Measurements from ENCODE around the gene USP36. TPM values are rescaled to one million over a fixed set of nuclear protein-coding genes. Genes with fewer than 3 reads are reported as not detected.
A peak's percentile ranks its signal among the peaks of the same experiment; 100 is the strongest.
"Not testable (repeated sequence)": the region's sequence is repeated elsewhere in the genome, so short reads cannot be mapped to it uniquely, and the experiment has no call there.

USP36 gene
- total RNA-seq, 1 experiment from 2014 or later: 79.5 TPM

- Mint-ChIP-seq H3K36me3 (ENCODE audit: insufficient read depth, unreplicated experiment) (peaks cover 32% of the 10 kb centered on the region), H3K4me1 (ENCODE audit: low read depth, unreplicated experiment) (peaks cover 9% of the 10 kb centered on the region)
- no TSS peak for BruUV-seq (replicated peaks)
Observed at GRCh38 chr17:78781893-78782304, 58.7 kb downstream of the USP36 start, which contains the start of gene CYTH1. Gene CYTH1 (minus strand): TSS chr17:78782273. CDS start chr17:78782223, 50 bp downstream.

GRCh38 chr17:78781104-78781892 is 59.3 kb downstream of the USP36 start:
- TF ChIP-seq CTCF (IDR thresholded peaks at IDR 0.05; ENCODE audit: unreplicated experiment): no peak
- peak; percentile 43 for DNase-seq
- H3K36me3 Mint-ChIP-seq (ENCODE audit: insufficient read depth, unreplicated experiment): peaks cover 32% of the 10 kb centered on the region
- H3K27me3 Mint-ChIP-seq (ENCODE audit: unreplicated experiment): no peaks in the 10 kb centered on the region
- H3K9me3 Mint-ChIP-seq (ENCODE audit: low read depth, unreplicated experiment): no peaks in the 10 kb centered on the region
- peaks cover 9% of the 10 kb centered on the region for H3K4me1 Mint-ChIP-seq (ENCODE audit: low read depth, unreplicated experiment)
- H3K4me3 Mint-ChIP-seq (ENCODE audit: low read depth, unreplicated experiment): peak overlapping the region; percentile 72
- H3K27ac Mint-ChIP-seq (ENCODE audit: unreplicated experiment): no peak overlapping the region
- no TSS peak for BruUV-seq (replicated peaks)
- intact Hi-C loops (cut with micrococcal nuclease; ENCODE audit: unreplicated experiment): no loop called here
- CTCF ChIA-PET: no interaction called here

More at GRCh38 chr17:78781893-78782304, 58.7 kb downstream of the USP36 start, which contains the start of gene CYTH1:
- H3K4me3 Mint-ChIP-seq (ENCODE audit: low read depth, unreplicated experiment): peak within 1 kb of the TSS; percentile 72
- no peaks in the 10 kb centered on the region for H3K9me3 Mint-ChIP-seq (ENCODE audit: low read depth, unreplicated experiment)
- H3K27me3 Mint-ChIP-seq (ENCODE audit: unreplicated experiment): no peaks in the 10 kb centered on the region
- CTCF ChIA-PET: no interaction called here
- DNase-seq: no peak
- TF ChIP-seq CTCF (IDR thresholded peaks at IDR 0.05; ENCODE audit: unreplicated experiment): no peak
- intact Hi-C loops (cut with micrococcal nuclease; ENCODE audit: unreplicated experiment): no loop called here
- peak within 1 kb of the TSS; percentile 63 for H3K27ac Mint-ChIP-seq (ENCODE audit: unreplicated experiment)

DNA sequence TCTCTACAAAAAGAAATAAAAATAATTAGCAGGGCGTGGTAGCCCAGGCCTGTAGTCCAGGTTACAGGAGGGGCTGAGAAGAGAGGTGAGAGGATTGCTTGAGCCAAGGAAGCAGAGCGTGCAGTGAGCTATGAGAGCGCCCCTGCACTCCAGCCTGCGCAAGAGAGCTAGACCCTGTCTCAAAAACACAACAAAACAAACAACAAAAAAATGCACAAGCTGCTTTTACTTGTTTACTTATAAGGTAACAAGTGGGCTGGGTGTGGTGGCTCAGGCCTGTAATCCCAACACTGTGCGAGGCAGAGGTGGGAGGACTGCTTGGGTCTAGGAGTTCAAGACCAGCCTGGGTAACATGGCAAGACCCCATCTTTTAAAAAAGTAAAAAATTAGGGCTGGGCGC is 60.3 kb downstream of the USP36 start:
- DNase-seq: no peak
- Mint-ChIP-seq H3K36me3 (ENCODE audit: insufficient read depth, unreplicated experiment) (peaks cover 32% of the 10 kb centered on the region), H3K4me1 (ENCODE audit: low read depth, unreplicated experiment) (peaks cover 9% of the 10 kb centered on the region), H3K27me3 (ENCODE audit: unreplicated experiment) (no peaks in the 10 kb centered on the region), H3K4me3 (ENCODE audit: low read depth, unreplicated experiment) (peak overlapping the region; percentile 16), H3K27ac (ENCODE audit: unreplicated experiment) (no peak overlapping the region), H3K9me3 (ENCODE audit: low read depth, unreplicated experiment) (no peaks in the 10 kb centered on the region)
- CTCF ChIA-PET: no interaction called here
- TF ChIP-seq CTCF (IDR thresholded peaks at IDR 0.05; ENCODE audit: unreplicated experiment): no peak
- intact Hi-C loops (cut with micrococcal nuclease; ENCODE audit: unreplicated experiment): no loop called here
- no TSS peak for BruUV-seq (replicated peaks)

- no peak for TF ChIP-seq CTCF (IDR thresholded peaks at IDR 0.05; ENCODE audit: unreplicated experiment)
- DNase-seq: no peak
- CTCF ChIA-PET: no interaction called here
- Mint-ChIP-seq H3K36me3 (ENCODE audit: insufficient read depth, unreplicated experiment) (peaks cover 32% of the 10 kb centered on the region), H3K4me1 (ENCODE audit: low read depth, unreplicated experiment) (peaks cover 9% of the 10 kb centered on the region), H3K4me3 (ENCODE audit: low read depth, unreplicated experiment) (peak overlapping the region; percentile 16), H3K27ac (ENCODE audit: unreplicated experiment) (no peak overlapping the region), H3K9me3 (ENCODE audit: low read depth, unreplicated experiment) (no peaks in the 10 kb centered on the region), H3K27me3 (ENCODE audit: unreplicated experiment) (no peaks in the 10 kb centered on the region)
- intact Hi-C loops (cut with micrococcal nuclease; ENCODE audit: unreplicated experiment): no loop called here
- BruUV-seq (replicated peaks): no TSS peak
Observed at GRCh38 chr17:78779850-78780249, 60.8 kb downstream of the USP36 start.

- DNase-seq; BruUV-seq (replicated peaks); H3K9me3 Mint-ChIP-seq (ENCODE audit: low read depth, unreplicated experiment); H3K4me1 Mint-ChIP-seq (ENCODE audit: low read depth, unreplicated experiment); H3K4me3 Mint-ChIP-seq (ENCODE audit: low read depth, unreplicated experiment); H3K27ac Mint-ChIP-seq (ENCODE audit: unreplicated experiment); CTCF ChIA-PET; H3K27me3 Mint-ChIP-seq (ENCODE audit: unreplicated experiment); intact Hi-C loops (cut with micrococcal nuclease; ENCODE audit: unreplicated experiment): not testable (repeated sequence)
- H3K36me3 Mint-ChIP-seq (ENCODE audit: insufficient read depth, unreplicated experiment): peaks cover 32% of the 10 kb centered on the region
Observed at GRCh38 chr17:78779286-78779651, 61.3 kb downstream of the USP36 start.

Measured in Calu3 (cell line).